ENCODE data around the gene SH3BGRL. TPM values are rescaled to one million over a fixed set of nuclear protein-coding genes. Genes with fewer than 3 reads are reported as not detected.

The SH3BGRL gene
- total RNA-seq, 2 experiments from 2014 or later, result 56.2 to 68.2 TPM

DNA sequence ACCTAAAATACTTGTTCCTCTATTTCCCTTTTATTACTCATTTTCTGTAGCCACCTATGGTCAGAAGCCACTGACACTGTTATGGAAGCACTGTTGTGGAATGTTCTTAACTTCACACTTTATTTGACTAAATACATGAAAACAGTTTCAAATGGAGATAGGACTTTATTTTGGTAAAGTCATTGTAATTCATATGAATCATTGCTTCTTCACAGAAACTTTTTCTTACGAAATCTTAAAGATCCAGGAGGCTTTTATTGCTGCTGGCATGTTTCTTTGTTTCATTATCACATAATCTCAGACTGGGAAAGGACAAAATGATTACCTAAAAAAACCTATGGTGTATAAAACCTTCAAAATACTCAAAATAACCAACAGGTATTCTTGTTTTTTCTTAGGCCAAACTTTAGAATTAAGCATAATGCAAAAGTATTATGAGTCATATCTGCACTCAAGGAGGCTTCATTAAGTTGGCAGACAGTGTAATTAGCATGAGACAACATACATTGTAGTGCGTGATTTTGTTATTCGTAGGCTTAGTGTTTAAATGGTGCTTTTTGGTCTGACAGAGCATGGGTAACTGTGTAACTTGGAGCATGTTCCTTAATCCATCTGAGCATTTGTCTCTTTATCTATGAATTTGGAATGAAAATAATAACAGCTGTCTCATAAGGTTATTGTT lies 58.0 kb downstream of the SH3BGRL start:
- CTCF ChIA-PET (ENCODE audit: unreplicated experiment), result no interaction called here
- Histone ChIP-seq H3K27ac (ENCODE audit: low read depth, low read length, poor library complexity, severe bottlenecking) (no peak overlapping the region), H3K4me2 (ENCODE audit: low read length) (no peak overlapping the region), H3K36me3 (ENCODE audit: insufficient read depth, low read length) (no peaks in the 10 kb centered on the region), H4K20me1 (ENCODE audit: insufficient read depth, low read length) (no peaks in the 10 kb centered on the region), H3K4me3 (ENCODE audit: low read depth, low read length, poor library complexity, severe bottlenecking) (no peak overlapping the region), H2AFZ (ENCODE audit: low read length) (no peak overlapping the region), H3K9me2 (ENCODE audit: insufficient read depth, low read length) (no peaks in the 10 kb centered on the region), H3K79me2 (ENCODE audit: insufficient read depth, low read depth, low read length) (no peaks in the 10 kb centered on the region), H3K9me3 (ENCODE audit: low read length) (no peaks in the 10 kb centered on the region), H3K4me1 (ENCODE audit: insufficient read depth, low read length, poor library complexity, severe bottlenecking) (no peaks in the 10 kb centered on the region)
- BruUV-seq (replicated peaks), result no TSS peak
- TF ChIP-seq EZH2phosphoT487 (IDR thresholded peaks at IDR 0.05; ENCODE audit: borderline replicate concordance, low read depth, low read length) (no peak), CTCF (conservative IDR thresholded peaks at IDR 0.05; ENCODE audit: low read length) (no peak)
- intact Hi-C loops (cut with micrococcal nuclease; ENCODE audit: unreplicated experiment), result no loop called here
- POLR2A ChIA-PET, result no interaction called here
- DNase-seq (ENCODE audit: low spot score), result no peak

DNA sequence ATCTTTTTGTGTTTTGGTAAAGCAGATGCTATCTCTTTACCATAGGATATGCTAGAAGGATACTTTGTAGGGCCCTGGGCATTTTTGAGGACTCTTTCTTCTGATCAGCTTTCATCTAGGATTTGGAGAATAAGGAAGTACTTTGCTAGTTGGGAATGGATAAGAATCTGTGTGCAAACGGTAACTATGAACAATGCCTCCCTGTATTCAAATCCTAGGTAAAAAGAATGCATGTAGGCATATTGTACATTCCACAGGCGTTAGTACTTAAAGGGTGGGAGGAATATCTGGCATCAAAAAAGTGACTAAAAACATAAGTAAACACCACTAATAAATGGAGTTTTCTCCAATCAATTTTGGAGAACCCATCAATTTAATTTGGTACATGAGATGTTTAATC lies 59.7 kb downstream of the SH3BGRL start:
- no peak overlapping the region for H2AFZ ChIP-seq (ENCODE audit: low read length)
- CTCF ChIA-PET (ENCODE audit: unreplicated experiment), result interaction anchor here (0.9 kb wide), 1 partner anchor 9 kb away, joined by 3 read pairs; no protein-coding TSS in a partner anchor

More for the DNA sequence above, 59.7 kb downstream of the SH3BGRL start:
- Histone ChIP-seq H4K20me1 (ENCODE audit: insufficient read depth, low read length) (no peaks in the 10 kb centered on the region), H3K4me3 (ENCODE audit: low read depth, low read length, poor library complexity, severe bottlenecking) (no peak overlapping the region), H3K27ac (ENCODE audit: low read depth, low read length, poor library complexity, severe bottlenecking) (no peak overlapping the region), H3K9me2 (ENCODE audit: insufficient read depth, low read length) (no peaks in the 10 kb centered on the region), H3K9me3 (ENCODE audit: low read length) (no peaks in the 10 kb centered on the region), H3K4me1 (ENCODE audit: insufficient read depth, low read length, poor library complexity, severe bottlenecking) (no peaks in the 10 kb centered on the region), H3K79me2 (ENCODE audit: insufficient read depth, low read depth, low read length) (no peaks in the 10 kb centered on the region), H3K36me3 (ENCODE audit: insufficient read depth, low read length) (no peaks in the 10 kb centered on the region), H3K4me2 (ENCODE audit: low read length) (no peak overlapping the region)
- no TSS peak for BruUV-seq (replicated peaks)
- intact Hi-C loops (cut with micrococcal nuclease; ENCODE audit: unreplicated experiment), result no loop called here
- POLR2A ChIA-PET, result no interaction called here
- no peak for TF ChIP-seq CTCF (conservative IDR thresholded peaks at IDR 0.05; ENCODE audit: low read length)
- no peak for DNase-seq (ENCODE audit: low spot score)

Data from OCI-LY7 (cell line).